Activated CD8-positive, alpha-beta memory T cell treated with anti-CD3 and anti-CD28 coated beads for 1 hour (primary cell): ENCODE data around the gene LHX1.

ENCODE experiments used
- DNase-seq, 2 donors: peaks; one replicate each; pipeline ENCODE4 v3.0.0-alpha.2; 2020; ENCODE audit warnings: low read depth in 1 of 2; ENCODE audit errors: extremely low read depth in 1 of 2

LHX1 gene

DNA sequence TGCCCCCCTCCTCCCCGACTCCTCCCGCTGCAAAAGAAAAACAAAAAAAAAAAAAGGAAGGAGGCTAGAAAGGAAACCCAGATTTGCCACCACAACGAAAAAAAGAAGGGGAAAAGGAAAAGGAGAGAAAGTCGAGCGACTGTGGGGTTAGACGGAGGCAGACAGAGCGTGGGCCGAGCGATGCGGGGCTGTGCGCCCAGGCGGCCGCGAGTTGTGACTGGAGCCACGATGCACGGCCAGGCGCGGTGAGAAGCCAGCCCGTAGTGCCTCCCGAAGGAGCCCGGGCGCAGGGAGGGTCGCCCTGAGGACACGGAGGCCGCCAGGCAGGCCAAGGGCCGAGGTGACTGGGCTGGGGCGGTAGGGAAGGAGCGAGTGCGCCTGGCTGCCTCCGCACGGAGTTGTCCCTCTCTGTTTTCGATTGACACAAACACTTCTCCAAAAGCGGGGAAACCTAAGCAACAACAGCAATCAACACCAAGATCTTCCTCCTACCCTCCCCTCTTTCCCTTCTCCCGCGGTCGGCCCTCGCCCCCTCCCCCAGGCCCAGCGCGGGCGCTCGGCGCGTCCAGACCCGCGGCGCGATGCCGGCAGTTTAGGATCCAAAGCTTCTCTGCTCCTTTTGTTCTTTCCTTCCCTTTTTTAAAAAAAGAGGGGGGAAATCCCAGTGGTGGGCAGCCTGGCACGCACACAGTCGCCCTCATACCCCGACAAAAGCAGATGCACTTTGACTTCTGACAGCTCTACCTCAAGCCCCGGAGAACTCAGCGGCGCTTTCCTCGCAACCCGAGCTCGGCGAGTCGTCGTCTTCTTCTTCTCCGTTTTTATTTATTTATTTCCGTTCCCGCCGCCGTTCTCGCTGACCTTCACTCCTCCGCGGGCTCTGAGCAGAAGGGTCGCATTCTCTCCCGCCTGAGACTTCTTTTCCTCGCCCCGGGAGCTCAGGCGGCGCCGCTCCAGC, at the start of gene LHX1:
Gene LHX1 (plus strand): TSS at position 475 of the 958 bp plus-strand sequence. CDS start 723 bp downstream, outside the sequence.
- no peak for DNase-seq

DNA sequence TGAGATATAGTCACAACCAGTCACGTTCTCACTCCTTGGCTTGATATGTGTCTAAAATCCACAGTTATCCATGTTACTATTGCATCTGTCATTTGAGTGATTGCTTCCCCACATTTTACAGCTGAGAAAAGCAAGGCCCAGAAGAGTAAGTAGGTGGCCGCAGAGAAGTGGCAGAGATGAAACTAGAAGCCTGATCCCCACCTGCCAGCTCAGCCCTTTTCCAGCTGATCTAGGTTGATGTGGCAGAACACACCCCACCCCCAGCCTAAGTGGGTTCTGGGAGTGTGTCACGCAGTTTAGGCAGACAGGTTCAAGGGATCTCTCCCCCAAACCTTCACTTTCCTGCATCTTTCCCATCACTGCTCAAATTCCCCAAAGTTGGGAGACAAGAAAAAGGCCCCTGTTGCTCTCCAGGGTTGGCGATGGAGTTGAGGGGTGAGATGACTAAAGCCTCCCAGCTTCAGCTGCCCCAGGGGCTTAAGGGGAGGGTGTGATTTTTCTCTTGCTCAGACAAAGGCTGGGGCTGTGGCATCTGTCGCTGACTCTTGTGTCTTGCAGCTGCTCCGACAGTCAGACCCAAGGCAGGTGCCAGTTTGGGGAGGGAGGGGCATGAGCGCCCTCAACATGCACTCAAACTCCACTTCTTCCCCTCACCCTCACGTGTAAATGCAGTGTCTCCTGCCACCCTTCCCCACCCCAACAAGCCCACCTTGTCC, 48.9 kb upstream of the LHX1 start:
- DNase-seq, result no peak

DNA sequence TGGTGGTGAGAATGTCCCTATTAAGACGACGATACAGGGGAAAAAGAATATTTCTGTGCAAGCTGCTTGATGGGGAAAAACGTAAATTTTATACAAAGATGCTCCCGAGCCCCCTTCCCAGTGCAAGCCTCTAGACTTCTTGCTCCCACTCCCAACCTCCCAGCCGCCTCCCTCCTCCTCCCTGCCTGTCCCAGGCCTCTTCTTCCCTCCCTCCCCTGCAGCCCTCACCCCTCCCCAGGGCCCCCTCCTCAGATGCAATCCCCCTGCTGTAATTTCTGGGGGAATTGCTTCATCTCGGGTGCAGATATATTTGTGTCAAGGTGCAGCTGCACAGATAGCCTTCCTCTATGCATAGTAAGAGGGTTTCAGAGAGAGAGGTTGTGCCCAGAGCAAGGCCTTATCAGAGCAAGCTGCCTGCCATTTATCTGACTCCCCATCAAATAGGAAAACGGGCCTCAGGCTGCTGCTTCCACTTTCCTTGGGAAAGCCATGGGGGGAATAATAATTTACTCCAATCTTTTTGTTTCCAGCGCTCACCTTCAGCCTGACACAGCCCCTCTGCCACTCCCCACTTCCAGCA, 47.4 kb upstream of the LHX1 start:
- no peak for DNase-seq

DNA sequence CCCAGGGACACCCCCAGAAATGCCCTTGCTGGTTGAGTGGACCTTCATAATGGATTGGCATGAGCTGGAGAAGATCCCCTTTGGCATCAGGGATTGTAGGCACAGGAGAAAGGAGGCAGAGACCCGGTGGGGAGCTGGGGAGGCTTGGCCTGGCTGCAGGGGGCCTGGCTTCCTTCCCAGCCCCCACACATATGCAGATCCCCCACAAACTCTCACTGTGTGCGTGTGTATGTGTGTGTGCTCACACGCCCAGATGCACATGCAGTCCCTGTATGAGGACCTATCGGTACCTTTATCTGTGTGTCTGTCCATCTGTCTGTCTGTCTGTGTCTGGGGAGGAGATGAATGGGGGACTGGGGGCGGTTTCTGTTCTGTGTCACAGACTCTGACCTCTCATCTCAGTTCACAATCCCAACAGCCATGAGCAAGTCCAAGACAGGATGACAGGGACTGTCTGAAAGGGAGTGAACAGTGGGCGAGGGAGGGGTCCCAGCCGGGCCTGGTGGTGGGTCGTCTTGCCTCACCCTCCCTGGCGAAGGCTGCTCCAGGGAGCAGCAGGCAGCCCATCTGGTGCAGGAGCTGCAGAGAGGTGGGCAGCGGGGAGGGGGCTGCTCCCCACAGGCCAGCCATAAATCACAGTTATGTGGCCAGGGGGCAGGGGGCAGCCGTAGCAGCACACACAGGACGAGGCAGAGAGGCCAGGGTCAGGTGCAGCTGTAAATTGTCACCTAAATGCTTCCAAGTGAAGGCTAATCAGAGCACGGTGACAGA, 46.7 kb upstream of the LHX1 start:
- no peak for DNase-seq

DNA sequence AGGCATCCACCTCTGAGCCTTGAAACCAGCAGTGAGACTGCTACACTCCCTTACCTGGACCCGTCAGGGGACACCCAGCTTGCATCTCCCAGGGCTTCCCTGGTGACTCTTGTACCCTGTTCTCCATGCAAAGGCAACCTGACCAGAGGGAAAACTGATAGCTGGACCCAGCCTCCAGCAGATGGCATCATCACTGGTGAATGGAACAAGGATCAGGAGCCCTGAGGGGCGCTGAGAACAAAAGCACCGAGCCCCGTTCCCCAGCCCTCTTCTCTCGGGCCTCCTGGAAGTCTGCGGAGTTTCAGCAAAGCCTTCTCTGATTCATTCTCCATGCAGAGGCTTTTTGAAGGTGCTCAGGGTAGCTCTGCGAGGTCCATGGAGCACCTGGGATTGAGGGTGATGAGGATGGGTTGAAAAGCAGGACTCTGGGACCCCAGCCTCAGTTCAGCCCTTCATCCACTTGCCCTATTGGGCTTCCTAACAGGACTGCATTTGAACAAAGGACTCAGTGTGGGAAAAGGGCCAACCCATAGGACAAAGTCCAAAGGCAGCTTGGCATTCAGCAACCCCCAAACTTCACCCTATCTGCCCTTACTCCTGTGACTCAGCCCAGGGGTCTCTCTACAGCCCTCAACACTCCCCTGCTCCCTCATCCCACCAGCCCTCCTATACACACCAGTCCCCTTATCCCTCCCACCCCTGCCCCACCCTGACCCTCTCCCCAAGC, 45.0 kb upstream of the LHX1 start:
- no peak for DNase-seq

DNA sequence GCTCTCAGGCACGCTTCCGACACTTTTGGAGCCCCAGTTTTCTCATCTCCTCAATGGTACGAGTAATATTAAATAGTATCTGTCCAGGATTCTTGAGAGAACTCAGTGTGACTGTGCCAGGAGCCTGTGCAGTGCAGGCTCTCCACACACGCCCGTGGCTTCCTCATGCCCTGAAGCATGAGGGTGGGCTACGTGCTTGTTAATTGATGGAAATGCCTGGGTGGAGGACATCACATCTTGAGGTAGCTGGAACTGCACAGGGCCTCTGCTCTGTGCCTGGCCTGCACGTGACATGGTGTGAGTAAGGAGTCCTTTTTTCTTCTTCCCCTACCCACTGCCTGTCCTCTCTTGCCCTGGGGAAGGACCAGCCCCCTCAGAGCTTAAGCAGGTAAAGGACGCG, 43.1 kb upstream of the LHX1 start:
- DNase-seq, result no peak

DNA sequence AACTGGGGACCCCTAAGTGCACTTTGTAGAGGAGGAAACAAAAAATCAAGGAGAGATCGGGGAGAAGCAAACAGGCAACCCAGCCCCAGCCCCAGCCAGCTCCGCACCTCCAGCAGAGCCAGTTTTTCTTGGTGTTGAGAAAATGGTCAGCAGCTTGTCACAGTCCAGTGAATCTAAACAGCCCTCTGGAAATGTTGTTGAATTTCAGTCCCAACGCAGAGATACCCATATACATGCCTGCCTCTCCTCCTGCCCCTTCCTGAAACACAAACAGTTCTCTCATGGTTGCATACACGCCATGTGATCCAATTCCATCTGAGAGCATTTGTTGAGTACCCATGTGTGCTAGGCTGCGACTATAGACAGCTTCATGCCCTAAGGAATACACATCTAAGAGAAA, 42.4 kb upstream of the LHX1 start:
- no peak for DNase-seq

DNA sequence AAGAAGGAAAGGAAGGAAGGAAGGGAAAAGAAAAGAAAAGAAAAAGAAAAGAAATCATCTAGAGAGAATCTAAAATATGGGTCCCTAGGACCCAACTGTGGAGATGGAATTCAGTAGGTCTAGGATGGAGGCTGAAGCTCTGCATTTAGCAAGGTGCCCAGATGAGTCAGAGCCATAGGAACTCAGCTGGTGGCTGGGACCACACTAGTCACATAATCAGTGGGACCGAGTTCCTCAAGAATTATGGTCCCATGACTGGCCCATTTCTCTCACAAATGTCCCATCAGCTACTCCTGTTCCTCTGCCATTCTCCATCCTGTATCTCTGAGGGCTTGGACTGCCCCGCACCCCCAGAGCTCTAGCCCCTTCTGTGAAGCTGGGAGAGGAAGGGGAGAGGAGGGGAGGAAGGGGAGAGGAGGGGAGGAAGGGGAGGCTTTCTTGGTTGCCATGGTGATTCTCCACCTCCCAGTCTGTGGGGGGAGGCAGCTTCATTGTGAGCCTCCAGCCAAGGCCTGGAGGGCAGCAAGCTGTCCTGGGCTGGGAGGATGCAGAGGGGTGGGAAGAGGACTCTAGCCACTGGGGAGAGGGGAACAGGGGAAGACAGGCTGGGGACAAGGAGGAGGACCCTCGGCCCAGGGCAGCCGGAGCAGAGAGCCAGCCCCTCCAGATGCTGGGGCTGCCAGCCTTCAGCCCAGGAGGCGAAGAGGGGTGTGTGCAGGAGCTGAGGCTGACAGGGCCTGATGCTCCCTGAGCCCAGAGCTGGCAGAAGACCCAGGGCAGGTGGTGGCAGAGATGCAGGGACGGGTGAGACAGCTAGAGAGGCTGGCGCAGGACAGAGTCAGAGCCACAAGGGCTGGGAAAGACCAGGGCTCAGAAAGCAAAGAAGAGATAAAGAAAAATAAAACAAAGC, 37.8 kb upstream of the LHX1 start:
- DNase-seq, result no peak

DNA sequence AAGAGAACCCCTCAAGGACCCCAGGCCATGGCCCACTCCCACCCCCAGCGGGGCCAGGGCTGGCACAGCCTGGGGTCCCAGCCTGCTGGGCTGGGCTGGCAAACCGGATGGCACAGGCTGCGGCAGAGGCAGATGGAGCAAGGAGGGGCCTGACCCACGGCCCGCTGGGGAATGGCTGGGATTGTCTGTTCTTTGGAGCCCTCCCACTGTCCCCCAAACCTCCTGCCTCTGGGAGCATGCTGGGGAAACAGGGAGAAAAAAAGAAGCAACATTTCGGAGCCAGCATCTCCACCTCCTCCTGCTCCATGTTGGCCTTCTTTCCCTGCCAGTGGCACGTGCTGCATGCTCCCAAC, 37.1 kb upstream of the LHX1 start:
- no peak for DNase-seq

DNA sequence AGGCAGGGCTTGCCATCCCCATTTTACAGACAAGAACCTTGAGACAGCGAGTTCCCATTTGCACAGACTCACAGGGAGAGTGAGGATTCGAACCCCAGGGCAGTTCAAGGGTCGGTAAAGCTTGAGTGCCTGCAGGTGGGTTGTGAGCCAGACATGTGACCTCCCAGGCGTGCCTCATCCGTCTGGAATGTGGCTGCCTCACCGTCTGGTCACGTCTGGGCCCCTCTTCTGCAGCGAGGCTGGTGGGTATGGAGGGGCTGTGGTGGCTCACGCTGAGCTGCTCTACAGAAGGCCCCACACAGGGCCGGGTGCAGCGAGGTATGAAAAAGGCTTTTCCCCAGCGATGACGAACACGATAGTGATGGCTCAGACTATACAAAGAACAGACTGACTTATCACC, 35.8 kb upstream of the LHX1 start:
- DNase-seq, result no peak

DNA sequence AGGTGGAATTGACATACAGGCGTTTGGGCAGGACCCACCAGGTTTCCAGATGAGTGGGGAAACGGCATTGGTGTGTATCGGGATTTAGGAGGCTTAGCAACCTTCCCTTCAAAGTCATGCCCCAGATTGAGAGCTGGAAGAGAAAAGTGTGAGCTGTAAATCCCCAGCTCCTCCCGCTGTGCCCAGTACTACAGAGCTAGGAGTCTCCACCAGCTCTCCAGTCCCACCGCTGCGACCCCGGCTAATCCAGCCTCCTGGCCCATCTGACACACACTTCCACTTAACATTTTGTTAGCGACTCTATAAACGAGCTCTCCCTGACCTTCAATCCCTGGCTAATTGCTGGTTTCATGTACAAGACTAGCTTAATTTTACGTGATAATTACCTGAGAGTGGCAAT, 29.9 kb upstream of the LHX1 start:
- DNase-seq, result no peak

DNA sequence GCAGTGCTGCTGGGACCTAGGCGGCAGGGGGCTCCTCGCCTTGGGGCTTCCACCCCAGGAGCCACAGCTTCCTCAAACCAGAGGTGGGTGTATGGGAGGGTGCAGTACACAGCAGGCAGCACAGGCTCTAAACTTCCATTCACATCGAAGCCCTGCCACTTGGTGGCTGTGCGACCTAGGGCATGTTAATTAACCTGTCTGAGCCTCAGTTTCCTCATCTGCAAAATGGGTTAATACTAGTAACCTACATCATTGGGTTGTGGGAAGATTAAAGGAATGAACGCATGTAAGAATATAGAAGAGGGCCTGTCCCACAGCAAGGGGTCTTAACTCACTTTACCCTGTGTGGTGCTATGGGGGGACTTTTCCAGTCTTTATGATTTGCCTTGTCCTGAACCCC, 26.8 kb upstream of the LHX1 start:
- no peak for DNase-seq

DNA sequence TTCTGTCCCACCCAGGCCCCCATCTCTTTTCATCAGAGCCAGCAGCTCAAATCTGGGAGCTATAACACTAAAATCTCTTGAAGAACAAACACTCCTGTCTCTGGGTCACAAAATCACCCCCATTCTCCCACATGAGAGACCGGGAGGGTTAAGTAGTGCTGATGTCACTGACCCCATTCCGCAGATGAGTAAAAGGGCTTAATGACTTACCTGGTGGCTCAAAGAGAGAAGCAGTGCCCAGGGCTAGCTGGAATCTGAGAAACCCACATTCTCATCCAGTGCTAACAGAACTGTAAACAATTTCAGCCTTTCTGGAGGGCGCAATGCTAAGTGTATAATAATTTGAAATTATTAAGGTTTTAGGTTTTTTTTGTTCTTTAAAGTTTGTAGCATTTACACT, 26.3 kb upstream of the LHX1 start:
- no peak for DNase-seq

DNA sequence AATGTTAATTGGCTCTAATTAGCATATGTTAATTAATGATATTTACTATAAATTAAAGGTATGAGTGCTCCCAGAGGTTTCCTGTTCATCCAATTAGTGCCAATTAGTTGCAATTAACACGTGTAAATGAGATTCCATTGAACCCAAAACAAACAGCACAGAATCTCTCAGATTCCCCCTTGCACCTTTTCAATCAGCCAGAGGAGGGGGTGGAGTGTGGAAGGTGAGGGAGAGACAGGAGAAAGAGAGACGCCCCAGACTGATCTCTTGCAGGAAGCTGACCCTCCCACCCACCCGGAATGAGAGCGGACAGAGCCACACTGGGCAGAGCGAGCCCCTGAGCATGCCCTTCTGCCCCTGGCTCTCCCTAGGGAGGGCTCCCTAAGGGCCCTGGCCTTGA, 24.1 kb upstream of the LHX1 start:
- DNase-seq, result no peak

DNA sequence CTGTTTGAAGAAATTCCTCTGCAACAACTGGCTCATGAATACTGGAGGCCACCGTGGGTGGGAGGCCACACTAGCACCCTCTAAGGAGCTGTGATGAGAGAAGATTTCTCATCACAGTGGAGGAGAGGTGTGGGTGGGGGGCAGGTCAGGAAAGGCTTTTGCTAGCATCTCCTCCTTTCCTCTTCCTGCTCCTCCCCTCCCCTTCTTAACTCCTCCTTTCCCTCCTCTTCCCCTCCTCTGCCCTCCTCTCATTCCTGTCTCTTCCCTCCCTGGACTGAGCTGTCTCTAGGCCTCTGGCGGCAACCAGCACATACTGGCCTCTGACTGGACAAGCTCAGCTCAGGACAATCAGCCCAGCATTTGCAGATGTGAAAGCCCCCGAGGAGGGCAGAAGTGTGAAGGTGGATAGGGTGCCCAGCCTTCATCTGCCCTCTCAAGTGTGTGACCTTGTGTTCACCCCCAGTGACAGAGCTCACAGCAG, 19.0 kb upstream of the LHX1 start:
- DNase-seq, result no peak

DNA sequence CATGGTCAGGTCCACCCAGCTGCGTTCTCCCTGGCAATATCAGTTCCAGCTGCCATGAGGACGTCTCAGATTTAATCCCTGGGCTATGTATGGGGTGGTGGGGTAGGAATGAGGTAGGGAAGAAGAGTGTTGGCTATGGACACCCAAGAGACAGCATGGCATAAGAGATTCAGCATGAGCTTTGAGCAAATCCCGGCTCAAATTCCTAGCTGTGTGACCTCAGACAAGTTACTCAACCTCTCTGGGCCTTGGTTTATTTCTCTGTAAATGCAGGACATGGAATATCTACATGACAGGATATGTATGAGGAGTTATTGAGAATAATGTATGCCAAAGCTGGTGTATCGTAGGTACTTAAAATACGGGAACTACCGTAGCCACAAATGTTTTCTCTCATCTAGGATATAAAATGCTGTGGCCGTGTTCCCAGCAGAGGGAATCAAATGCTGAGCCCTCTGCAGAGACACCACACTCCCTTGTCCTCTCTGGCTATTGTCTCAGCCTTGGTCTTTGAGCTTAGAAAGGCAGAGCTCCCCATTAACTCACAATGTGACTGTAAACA, 17.8 kb upstream of the LHX1 start:
- no peak for DNase-seq

DNA sequence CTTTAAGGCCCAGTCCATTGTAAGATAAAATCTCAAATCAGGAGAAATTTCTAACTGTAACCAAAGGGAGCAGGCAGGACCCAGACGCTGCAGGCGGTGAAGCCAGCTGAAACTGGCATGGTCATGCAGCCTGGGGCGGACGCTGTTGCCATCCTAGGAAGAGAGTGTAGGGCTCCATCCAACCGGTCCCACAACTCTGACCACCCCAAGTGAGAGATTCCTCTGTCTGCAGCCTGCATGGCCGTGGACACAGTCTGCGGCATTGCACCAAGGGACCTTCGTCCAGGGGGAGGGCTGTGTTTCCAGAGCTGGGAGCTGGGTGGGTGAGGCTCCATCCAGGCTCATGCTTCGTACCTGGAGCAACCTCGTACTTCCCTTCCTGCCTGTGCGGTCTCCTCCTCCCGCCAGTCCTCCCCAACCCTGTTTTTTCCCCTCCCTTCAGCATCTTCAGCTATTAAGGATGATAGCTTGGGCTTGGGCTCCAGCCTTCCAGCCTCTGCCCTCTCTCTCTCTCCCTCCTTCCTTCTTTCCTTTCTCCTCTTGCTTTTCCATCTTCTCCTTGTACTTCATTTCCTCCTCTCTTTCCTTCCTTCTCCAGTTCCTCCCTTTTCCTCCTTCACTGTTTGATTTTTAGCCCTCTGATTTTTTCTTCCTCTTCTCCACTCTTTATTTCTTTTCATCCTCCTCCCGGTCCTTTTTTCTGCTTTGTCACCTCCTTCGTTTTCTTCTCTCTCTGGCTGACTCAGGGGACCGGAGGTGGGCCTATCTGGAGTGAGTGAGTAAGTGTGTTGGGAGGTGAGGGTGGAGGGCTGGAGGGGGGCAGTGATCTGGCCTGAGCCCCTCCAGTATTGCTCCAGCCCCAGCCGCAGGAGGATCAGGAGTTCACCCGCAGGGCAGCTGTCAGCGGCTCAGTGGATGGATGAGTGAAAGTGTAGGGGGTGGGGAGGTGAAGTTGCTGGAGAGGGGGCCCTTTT, 17.0 kb upstream of the LHX1 start:
- DNase-seq, result no peak
